ENCODE measurements around the gene XIRP1. TPM values are rescaled to one million over a fixed set of nuclear protein-coding genes. Genes with fewer than 3 reads are reported as not detected.
A peak's percentile ranks its signal among the peaks of the same experiment; 100 is the strongest.

Gene XIRP1
- total RNA-seq, 2 donors from 2014 or later: 160 to 242 TPM

DNA sequence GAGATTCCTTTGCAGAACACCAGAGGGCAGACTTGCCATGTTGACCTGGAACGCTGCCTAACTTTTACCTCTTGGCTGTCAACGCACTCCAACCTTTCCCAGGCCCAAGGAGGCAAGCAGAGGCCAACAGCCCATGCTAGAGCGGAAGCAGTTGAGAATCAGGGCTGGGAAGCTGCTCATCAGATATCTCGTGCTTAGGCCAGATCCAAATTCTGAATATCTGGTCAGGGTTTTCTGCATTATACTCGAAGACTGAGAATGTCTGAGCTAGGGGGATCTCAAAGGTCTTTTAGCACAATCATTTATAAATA lies 2.5 kb downstream of the XIRP1 start:
- intact Hi-C loops (cut with DNase I): loop anchor here in 1 of 2 donors (5.0 kb wide), 1 partner anchor 102 kb away; no protein-coding TSS in a partner anchor

DNA sequence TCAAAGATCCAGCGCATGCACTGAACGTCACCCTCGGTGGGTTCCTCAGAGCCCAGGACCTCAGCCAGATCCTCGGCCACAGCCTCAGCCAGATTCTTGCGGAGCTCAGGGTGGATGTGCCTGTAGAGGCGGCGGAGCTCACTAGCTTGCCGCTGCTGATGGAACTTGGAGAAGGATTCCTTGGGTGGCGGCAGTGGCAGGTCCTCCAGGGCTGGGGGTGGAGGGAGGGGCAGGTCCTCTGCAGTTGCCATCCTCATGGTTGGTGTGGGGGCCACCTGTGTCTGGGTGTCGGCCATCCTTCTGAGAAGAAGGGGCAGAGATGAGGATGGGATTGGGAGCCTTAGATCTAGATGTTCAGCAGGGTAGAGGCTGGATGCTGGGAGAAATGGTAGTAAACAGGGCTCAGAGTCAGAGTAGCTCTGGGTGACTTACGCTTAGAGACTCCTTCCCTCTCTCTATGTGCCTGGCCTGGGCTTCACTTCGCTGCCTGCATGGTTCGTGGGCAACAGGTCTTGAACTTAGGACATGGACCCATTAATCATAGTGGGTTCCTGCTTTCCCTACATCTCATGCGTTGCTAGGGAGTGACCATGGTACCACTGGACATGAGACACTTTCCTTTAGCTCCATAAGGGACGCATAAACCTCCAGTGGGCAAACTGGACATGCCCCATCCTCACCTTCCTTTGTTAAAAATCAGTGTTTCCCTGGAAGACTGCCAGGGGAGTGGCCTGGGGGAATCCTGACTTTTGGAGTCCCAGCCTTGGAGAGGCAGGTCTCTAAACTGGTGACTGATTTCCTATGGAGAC lies 3.0 kb downstream of the XIRP1 start:
- ATAC-seq (no peak), DNase-seq (no peak)
- intact Hi-C loops (cut with DNase I): no loop called here

More for the DNA sequence above, 2.5 kb downstream of the XIRP1 start:
- peak; percentile 37 to 41 for ATAC-seq
- DNase-seq: peak; percentile 72

DNA sequence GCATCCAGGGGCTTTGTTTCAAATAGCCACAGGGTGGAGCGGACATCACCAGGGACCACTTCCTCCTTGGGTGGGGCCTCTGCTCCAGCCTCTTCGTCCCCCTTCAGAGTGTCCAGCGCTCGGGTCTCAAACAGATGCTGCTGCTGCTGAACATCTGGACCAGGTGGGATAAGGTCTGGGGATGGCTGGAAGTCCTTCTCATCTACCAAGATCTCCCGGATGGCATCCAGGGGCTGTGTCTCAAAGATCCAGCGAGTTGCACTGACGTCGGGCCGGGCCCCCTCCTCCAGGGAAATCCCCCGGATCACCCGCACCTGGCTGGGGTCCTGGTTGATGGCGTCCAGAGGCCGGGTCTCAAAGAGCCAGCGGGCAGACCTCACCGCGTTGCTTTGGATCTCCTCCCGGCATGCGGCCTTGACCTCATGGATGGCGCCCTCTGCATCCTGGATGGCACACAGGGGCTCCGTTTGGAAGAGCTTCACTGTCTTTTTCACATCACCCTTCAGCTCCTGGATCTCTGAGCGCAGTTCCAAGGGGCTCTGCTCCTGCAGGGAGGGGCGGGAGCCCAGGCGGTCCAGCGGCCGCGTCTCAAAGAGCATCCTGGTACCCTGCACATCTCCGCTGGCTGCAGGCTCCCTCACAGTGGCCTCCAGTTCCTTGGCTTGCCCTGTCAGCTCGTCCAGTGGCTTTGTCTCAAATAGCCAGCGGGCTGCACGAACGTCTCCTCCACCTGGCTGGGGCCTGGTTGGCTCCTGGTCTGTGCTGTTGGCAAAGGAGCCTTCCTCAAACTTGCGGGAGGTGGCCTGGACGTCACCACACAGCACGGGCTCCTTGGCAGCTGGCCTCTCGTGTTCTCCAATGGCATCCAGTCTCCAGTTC lies 3.9 kb downstream of the XIRP1 start:
- intact Hi-C loops (cut with DNase I): no loop called here
- ATAC-seq: no peak
- DNase-seq: no peak

DNA sequence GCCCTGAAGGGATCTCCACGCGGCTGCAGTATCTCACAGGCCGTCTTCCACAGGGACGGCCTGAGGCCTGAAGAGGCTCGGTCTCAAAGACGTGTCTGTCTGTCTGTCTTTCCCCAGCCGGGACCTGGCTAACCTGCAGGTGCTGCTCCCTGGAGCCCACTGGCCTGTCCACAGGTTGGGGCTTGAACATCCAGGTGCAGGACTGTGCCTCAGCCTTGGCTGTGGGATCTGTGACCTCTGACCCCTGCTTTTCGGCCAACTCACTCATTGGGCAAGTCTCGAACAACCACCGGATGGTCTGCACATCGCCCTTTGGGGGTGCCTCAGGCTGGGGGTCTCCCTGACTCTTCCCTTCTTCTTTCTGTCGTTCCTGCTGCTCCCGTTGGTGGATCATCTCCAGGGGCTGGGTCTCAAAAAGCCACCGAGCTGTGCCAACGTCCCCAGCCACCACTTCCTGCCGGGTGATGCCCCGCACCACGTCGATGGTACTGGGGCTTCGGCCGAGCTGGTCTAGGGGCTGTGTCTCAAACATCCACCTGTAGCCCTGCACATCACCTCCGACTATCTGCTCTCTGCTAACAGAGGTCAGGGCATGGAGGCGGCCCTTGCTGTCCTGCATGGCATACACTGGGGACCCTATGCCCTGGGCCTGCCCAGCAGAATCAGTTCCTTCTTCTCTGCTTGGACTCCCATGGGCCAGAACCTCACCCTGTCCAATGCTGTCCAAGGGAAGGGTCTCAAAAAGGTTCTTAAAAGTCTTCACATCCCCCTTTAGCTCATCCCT lies 4.8 kb downstream of the XIRP1 start:
- intact Hi-C loops (cut with DNase I): no loop called here
- ATAC-seq (no peak), DNase-seq (no peak)

DNA sequence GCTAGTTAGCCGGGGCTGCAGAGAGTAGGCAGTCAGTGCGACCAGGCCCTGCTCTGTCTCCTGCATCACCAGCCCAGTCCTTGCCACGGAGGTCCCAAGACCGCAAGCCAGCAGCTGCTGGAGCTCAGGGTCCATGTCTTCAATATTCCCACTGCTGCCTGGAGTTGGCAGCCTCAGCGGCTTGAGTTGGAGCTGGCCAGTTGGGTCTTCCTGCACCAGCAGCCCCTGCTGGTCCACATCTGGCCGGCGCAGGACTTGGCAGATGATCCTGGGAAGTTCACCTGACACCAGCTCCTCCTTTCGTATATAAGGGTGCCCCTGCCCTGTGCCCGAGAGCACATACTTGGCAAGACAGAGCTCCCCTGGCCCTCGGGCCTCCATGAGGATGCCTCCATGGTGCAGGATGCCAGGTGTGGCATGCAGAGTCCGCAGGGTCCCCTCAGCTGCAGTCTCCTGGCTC lies 5.7 kb downstream of the XIRP1 start:
- intact Hi-C loops (cut with DNase I): no loop called here
- no peak for DNase-seq
- no peak for ATAC-seq

DNA sequence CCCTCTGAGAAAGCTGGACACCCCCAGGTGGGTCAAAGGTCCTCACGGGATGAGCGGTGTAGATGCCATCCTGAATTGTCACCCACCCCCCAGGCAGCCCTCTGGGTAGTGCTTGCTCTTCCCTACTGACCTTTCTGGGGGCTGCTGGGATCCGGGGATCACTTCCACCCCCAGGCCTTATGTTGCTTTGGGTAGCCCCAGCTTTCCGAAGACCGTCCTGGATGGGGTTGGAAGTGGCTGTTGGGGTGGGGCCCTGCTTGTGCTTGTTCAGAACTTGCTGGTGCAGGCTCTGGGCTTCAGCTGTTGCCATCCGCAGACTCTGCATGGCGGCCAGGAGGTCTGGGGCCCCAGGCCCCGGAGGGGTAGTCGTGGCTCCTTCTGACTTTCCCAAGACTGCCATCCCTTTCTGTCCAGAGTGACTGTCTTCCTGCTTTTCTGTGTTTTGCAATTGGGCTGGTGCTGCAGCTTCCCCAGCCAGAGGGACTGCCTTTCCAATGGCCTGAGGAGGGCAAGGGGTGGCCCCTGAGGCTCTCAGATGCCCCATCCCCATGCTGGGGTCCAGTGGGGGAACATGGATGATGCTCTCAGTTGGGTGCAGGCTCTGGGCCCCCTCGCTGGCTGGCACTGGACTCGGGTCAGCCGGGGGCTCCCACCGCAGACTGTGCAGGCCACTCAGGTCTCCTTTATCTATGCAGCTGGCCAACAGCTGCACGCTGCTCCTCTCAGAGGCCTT lies 6.3 kb downstream of the XIRP1 start:
- ATAC-seq (no peak), DNase-seq (no peak)
- intact Hi-C loops (cut with DNase I): no loop called here

DNA sequence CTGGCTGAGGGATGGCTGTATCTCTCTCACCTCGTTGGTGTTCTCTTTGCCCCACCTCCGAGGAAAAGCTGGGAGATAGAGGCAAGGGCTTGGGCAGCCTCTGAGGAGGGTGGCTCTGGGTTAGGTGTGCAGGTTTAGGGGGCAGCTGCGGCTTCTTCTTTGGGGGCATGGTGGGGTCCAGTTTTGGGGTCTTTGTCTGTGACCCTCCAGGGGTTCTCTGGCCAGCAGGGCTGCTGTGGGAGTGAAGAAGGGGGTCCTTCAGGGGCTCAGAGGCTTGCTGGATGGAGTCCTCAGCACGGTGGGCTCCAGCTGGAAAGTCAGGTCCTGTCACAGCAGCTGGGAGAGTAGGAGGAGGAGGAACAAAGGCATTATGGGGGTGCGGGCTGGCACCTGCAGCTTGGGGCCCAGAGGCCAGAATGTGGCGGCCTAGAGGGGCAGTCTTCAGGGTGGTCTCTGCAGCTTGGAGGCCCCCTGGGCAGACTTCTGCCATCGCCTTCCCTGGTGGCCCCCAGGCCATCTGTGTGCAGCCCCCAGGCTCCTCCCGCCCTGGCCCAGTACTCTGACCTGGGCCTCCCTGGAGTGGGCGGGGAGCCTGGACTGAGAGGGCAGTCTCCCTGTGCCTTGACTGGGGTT lies 7.0 kb downstream of the XIRP1 start:
- DNase-seq (no peak), ATAC-seq (no peak)
- intact Hi-C loops (cut with DNase I): no loop called here

DNA sequence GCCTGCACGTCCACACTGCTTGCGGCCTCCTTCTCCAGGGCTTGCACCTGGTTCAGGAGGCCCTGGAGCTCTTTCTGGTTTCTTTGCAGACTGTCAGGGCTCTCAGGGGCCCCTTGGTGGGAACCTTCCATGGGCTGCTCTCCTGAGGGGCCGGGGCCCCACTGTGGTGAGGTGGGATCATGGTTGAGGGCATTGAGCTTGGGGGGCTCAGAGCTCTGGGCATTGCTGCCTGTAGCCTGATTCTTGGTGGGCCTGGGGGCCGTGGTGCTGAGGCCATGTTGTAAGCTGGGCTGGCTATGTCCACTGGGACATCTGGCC lies 7.5 kb downstream of the XIRP1 start:
- no peak for ATAC-seq
- intact Hi-C loops (cut with DNase I): loop anchor here in 1 of 2 donors (5.0 kb wide), 1 partner anchor 43 kb away; no protein-coding TSS in a partner anchor

DNA sequence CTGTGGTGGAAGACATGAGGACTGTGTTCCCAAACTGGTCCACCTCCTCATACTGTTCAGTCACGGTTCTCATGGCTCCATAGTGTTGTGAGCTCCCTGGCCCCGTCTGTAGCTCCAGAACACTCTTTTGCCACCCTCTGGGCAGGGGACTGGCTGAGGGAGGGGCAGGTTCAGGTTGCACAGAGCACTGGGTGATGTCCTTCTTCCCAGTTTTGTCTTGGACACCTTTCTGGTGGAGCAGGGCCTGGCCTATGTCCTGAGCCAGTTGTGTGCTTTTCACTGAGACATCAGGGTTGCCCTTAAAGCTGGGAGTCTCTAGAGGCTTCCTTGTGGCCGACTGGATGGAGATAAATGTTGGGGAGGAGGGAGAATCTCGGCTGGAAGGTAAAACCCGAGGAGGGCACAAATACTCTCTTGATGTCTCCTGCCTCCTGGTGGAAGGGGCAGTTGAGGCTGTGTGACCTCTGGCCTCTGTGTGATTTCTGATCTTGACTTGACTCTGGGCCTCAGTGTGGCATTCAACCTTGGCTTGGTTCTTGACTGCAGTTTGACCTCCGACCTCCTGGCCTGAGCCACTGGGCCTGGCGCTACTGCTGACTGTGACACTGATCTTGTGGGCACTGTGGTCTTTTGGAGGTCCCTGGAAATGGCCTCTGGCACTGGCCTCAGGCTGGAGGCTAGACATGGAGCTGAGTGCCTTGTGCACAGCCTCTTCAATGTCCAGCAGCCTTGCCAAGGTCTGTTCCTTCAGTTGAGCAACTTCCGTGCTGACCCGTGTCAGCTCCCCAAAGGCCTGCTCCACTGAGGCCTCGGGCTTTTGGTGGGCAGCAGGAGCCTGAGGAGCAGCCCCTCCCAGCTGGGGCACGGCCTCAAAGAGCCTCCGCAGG lies 8.1 kb downstream of the XIRP1 start:
- intact Hi-C loops (cut with DNase I): loop anchor here in 1 of 2 donors (5.0 kb wide), 1 partner anchor 42 kb away; no protein-coding TSS in a partner anchor
- DNase-seq (no peak), ATAC-seq (no peak)

More for the DNA sequence above, 7.5 kb downstream of the XIRP1 start:
- no peak for DNase-seq

DNA sequence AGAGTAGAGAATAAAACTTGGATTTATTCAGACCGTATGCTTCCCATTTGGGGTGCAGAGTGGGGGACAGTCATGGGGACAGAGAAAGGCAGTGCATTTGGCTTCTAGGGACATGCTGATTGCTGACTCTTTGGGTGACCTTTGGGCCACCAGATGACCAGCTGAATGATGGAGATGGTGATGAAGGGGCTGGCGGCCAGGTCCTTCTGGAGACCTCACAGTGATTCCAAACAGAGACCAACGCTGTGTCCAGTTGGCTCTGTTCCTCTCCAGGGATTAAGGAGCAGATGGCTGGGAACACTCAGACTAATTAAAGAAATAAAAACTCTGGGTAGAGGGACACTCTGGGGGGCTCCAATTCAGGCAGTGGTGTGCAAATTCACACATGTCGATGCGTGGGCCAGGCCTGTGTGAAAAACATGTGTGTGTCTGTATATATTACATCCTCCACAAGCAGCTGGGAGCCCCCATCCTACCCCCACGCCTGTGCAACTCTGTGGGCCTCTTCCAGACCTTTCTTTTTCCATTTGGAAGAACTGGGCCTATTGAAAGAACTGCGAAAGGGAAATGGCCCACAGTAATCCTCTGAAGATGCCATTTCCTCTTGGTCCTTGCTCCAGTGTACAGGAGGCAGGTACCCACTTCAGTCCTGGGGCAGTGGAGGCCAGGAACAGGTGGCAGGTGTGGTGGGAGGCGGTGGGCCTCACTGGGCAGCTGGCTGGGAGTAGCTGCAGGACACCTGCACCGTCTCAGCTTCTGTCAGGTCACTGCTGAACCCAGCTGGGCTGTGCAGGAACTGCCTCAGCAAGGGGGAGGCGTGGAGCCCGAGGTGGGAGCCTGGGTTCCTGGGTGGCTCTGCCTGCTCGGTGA lies 8.9 kb downstream of the XIRP1 start:
- no peak for ATAC-seq
- intact Hi-C loops (cut with DNase I): loop anchor here in 1 of 2 donors (5.0 kb wide), 1 partner anchor 41 kb away; no protein-coding TSS in a partner anchor

DNA sequence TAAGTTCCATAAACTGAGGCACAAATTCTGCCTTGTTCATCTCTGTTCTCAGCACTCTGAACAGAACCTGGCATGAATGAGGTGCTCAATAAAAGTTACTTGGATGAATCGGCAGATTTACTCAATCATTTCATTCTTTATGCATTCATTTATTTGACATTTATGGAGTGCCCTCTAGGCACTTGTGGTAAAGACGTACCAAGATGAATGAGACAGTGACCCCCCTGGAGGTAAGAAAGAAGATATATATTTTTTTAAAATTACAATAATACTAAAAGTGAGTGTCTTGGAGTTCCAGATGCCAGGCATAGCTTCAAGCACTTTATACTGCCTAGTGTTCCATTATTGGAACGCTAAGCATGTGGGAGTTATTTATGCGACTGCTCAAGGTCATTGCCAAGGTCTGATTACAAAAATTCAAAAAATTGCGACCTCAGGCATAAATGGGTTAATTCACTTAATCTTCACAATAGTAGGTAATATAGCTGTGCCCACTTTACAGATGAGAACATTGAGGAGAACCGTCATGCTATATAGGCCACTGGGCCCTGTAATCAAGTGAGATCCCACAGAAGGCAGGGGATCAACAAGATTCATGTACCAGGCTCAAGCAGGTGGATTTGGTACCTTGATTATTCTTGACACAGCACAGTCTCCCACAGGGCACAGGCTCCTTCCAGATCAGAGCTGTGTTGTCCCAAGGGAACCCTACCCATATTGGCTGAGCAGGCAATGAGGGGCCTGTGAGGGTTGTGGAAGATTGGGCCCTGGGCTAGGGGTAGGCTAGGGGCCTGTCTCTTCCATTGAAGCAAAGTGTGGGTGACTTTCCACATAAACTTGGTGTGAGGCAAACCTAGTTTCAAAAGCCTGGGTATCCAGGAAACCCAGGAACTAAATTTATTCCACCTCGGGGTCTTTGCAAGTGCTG lies 10.7 kb downstream of the XIRP1 start:
- ATAC-seq: no peak
- no peak for DNase-seq
- intact Hi-C loops (cut with DNase I): loop anchor here in 1 of 2 donors (5.0 kb wide), 1 partner anchor 39 kb away; no protein-coding TSS in a partner anchor

More for the DNA sequence above, 8.9 kb downstream of the XIRP1 start:
- no peak for DNase-seq

DNA sequence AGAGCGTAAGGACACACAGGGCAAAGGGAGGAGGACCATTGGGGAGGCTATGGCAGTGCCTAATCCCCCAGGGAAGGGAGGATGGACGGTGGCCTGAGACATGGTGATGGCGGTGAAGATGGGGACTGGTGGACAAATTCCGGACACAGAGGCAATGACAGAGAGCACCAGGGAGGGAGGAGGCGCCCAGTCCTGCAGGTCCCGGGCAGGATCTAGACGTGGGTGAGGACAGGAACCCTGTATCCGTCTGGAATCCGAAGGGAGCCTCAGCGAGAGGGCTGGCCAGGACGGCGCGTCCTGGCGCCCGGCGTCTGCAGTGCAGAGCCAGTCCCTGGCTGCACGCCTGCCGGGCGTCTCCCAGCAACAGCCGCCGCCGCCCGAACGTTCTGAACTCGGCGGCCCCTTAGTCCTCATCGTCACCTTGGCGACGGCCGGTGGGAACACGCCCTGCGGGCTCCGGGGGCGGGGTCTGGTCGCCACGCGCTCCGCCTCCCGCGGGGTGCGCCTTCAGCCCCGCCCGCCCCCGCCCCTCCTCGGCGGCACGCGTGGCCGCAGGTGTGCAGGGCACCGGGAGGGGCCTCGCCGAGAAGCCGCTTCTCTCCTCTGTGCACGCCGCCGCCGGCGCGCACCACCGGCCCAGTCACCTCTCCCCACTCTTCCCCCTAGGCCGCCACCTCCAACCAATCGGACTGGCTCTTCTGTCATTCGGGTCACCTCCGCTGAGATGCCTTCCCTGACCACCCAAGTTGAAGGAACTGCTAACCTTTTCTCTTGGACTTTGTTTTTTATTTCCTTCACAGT lies 11.6 kb downstream of the XIRP1 start:
- DNase-seq: peak; percentile 97
- intact Hi-C loops (cut with DNase I): loop anchor here in 1 of 2 donors (5.0 kb wide), 1 partner anchor 38 kb away; no protein-coding TSS in a partner anchor

DNA sequence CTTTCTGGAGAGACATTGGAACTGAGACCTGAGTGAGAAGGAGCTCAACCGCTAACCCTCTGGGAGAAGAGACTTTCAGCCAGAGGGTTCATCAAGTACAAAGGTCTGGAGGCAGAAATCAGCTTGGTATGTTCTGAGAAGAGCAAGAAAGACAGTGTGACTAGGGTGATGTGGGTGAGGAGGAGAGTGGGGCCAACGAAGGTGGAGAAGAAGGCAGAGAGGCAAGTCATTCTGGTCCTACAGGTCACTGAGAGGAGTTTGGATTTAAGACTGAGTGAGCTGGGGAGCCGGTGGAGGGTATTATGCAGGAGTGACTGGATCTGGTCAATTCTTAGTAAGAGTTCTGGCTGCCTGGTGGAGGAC lies 12.2 kb downstream of the XIRP1 start:
- DNase-seq (no peak), ATAC-seq (no peak)
- intact Hi-C loops (cut with DNase I): loop anchor here in 1 of 2 donors (5.0 kb wide), 1 partner anchor 38 kb away; no protein-coding TSS in a partner anchor

More for the DNA sequence above, 11.6 kb downstream of the XIRP1 start:
- peak; percentile 84 to 87 for ATAC-seq

DNA sequence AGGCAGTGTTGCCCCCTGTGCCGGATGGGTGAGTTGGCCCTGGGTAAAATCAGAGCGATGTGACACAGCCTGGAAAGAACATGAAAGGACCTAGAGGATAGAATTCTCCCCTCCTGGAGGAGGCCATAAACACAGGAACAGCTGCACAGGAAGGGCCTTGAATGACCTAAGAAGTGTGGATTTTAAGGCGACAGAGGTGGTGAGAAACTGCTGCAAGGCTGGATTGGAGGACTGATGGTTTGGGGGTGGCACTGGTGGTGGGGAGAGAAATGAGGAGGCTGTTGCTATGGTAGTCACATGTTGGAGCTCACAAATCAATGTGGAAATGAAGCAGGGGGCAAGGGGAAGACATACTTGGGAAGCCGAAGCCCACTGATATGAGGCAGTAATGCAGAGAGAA lies 13.8 kb downstream of the XIRP1 start:
- intact Hi-C loops (cut with DNase I): no loop called here
- no peak for DNase-seq
- ATAC-seq: no peak

Data from left cardiac atrium (tissue), 4 donors.